ENCODE results near the gene PRKCE. TPM values are rescaled to one million over a fixed set of nuclear protein-coding genes. Genes with fewer than 3 reads are reported as not detected.
"Not testable (repeated sequence)": the region's sequence is repeated elsewhere in the genome, so short reads cannot be mapped to it uniquely, and the experiment has no call there.

PRKCE gene
- total and polyA plus RNA-seq, 2 donors (not counting 3 experiments of a cell fraction or from before 2014, with no cell fraction given), result 27.9 to 33.9 TPM

DNA sequence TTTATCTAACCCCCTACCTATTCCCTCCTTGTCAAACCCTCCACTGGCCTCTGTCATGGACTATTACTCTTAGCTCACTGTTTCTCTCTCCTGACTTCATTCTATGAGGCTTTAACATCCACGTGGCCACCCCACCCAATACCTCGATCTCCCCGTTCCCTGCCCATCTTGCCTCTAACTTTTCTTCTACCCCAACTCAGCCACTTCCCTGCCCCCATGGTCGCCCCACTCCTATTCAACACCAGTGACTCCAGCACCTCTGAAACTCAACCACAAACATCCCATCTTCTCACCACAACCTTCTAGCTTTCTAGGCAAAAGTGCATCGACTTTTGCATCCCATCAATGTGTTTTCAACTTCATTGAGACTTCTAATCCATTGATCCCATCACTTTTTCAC lies 551.5 kb downstream of the PRKCE start:
- DNase-seq (ENCODE audit: low read depth, low spot score) (no peak), FAIRE-seq (no peak)
- H3K27me3 ChIP-seq (ENCODE audit: control insufficient read depth in 2 of 2, insufficient read depth in 2 of 2, low read length in 2 of 2), result no peaks in the 10 kb centered on the region
- ChIA-PET CTCF (interaction anchor here (0.7 to 1.4 kb wide), 4 partner anchors 12 to 157 kb away, joined by 3 to 4 read pairs (median 4); no protein-coding TSS in a partner anchor), POLR2A (no interaction called here)
- BruUV-seq (replicated peaks), result no TSS peak
- H3K9ac ChIP-seq (replicated peaks; ENCODE audit: extremely low read depth, insufficient read depth, low read length), result no peak overlapping the region
- no peaks in the 10 kb centered on the region for H3K36me3 ChIP-seq (ENCODE audit: control insufficient read depth in 2 of 2, extremely low read depth in 1 of 2, insufficient read depth in 2 of 2, low read length in 2 of 2)
- H3K9me1 ChIP-seq (replicated peaks; ENCODE audit: control insufficient read depth, extremely low read depth, insufficient read depth, low read length), result no peaks in the 10 kb centered on the region
- H4K20me1 ChIP-seq (replicated peaks; ENCODE audit: control insufficient read depth, extremely low read depth, insufficient read depth, low read length), result no peaks in the 10 kb centered on the region
- dilution Hi-C loops (cut with MboI; ENCODE audit: extremely low pct_ligation_motif_present, low sequenced_read_pairs), result no loop called here
- H3K4me3 ChIP-seq (replicated peaks in 1 of 3; ENCODE audit: insufficient read depth in 1 of 3, low read depth in 1 of 3, low read length in 3 of 3), result no peak overlapping the region
- H2AFZ ChIP-seq (ENCODE audit: low read depth, low read length), result no peak overlapping the region
- H3K79me2 ChIP-seq (ENCODE audit: control insufficient read depth, insufficient read depth, low read length), result no peaks in the 10 kb centered on the region
- no peak overlapping the region for H3K4me2 ChIP-seq (ENCODE audit: insufficient read depth, low read length)
- no peaks in the 10 kb centered on the region for H3K9me3 ChIP-seq (replicated peaks; ENCODE audit: control insufficient read depth, insufficient read depth, low read length)
- no peak overlapping the region for H3K27ac ChIP-seq (ENCODE audit: insufficient read depth, low read depth, low read length)
- intact Hi-C loops (cut with micrococcal nuclease), result no loop called here
- no peak for TF ChIP-seq EZH2 (IDR thresholded peaks at IDR 0.05; ENCODE audit: borderline replicate concordance, low read depth, low read length, severe bottlenecking)
- no peak for TF ChIP-seq POLR2A (IDR thresholded peaks at IDR 0.05; ENCODE audit: low read depth, low read length)
- peaks cover 18% of the 10 kb centered on the region for H3K4me1 ChIP-seq (ENCODE audit: control insufficient read depth, extremely low read depth, insufficient read depth, low read length)

DNA sequence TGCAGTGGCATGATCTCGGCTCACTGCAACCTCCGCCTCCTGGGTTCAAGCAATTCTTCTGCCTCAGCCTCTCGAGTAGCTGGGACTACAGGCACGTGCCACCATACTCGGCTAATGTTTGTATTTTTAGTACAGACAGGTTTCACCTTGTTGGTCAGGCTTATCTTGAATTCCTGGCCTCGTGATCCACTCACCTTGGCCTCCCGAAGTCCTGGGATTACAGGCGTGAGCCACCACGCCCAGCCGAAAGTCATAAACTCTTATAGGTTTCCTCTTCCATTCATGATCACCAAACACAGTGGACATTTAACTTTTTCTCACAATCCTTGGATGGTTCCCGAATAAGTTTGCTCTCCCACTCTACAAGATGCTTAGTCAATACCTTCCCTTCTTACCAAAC lies 552.2 kb downstream of the PRKCE start:
- H3K9ac ChIP-seq (replicated peaks; ENCODE audit: extremely low read depth, insufficient read depth, low read length); H3K27ac ChIP-seq (ENCODE audit: insufficient read depth, low read depth, low read length); intact Hi-C loops (cut with micrococcal nuclease); H3K9me3 ChIP-seq (replicated peaks; ENCODE audit: control insufficient read depth, insufficient read depth, low read length); H3K36me3 ChIP-seq (ENCODE audit: control insufficient read depth in 2 of 2, extremely low read depth in 1 of 2, insufficient read depth in 2 of 2, low read length in 2 of 2); BruUV-seq (replicated peaks); POLR2A ChIA-PET; H3K79me2 ChIP-seq (ENCODE audit: control insufficient read depth, insufficient read depth, low read length); H3K27me3 ChIP-seq (ENCODE audit: control insufficient read depth in 2 of 2, insufficient read depth in 2 of 2, low read length in 2 of 2); DNase-seq (ENCODE audit: low read depth, low spot score); H3K9me1 ChIP-seq (replicated peaks; ENCODE audit: control insufficient read depth, extremely low read depth, insufficient read depth, low read length); H3K4me2 ChIP-seq (ENCODE audit: insufficient read depth, low read length); dilution Hi-C loops (cut with MboI; ENCODE audit: extremely low pct_ligation_motif_present, low sequenced_read_pairs); H3K4me3 ChIP-seq (replicated peaks in 1 of 3; ENCODE audit: insufficient read depth in 1 of 3, low read depth in 1 of 3, low read length in 3 of 3); H2AFZ ChIP-seq (ENCODE audit: low read depth, low read length); FAIRE-seq; H4K20me1 ChIP-seq (replicated peaks; ENCODE audit: control insufficient read depth, extremely low read depth, insufficient read depth, low read length): not testable (repeated sequence)
- H3K4me1 ChIP-seq (ENCODE audit: control insufficient read depth, extremely low read depth, insufficient read depth, low read length), result peaks cover 14% of the 10 kb centered on the region
- CTCF ChIA-PET, result interaction anchor here (0.7 to 1.4 kb wide), 2 partner anchors 81 to 156 kb away, joined by 3 to 4 read pairs; no protein-coding TSS in a partner anchor
